Transverse colon (tissue), 4 donors: ENCODE results near the gene REEP6. TPM values are rescaled to one million over a fixed set of nuclear protein-coding genes. Genes with fewer than 3 reads are reported as not detected.

Source experiments
- DNase-seq: peaks from one replicate; pipeline ENCODE4 v3.0.0-alpha.2; 2019
- H3K27ac ChIP-seq, 4 donors: fragments of 200-600 bp; sonication (generic); 2 replicates each; pipeline ENCODE4 v1.5.1; 2016 to 2018; ENCODE audit warnings: inconsistent platforms in 4 of 4
- H3K27me3 ChIP-seq: fragments of 200-600 bp; sonication (generic); 2 replicates; pipeline ENCODE4 v1.5.1; 2017; ENCODE audit warnings: inconsistent platforms
- H3K36me3 ChIP-seq, 4 donors: fragments of 200-600 bp; sonication (generic); 2 replicates each; pipeline ENCODE4 v1.5.1; 2017 to 2019; ENCODE audit warnings: inconsistent platforms in 4 of 4
- H3K4me1 ChIP-seq, 4 donors: fragments of 200-600 bp; sonication (generic); 2 replicates each; pipeline ENCODE4 v1.5.1; 2017 to 2020; ENCODE audit warnings: inconsistent platforms in 4 of 4
- H3K4me3 ChIP-seq, 4 donors: fragments of 200-600 bp; sonication (generic); 1 replicate in 1 of 4; 2 replicates in 3 of 4; pipeline versions ENCODE4 v1.5.1 to v1.6.1; 2017 to 2019; ENCODE audit warnings: inconsistent platforms in 4 of 4
- H3K9me3 ChIP-seq, 2 donors: fragments of 200-600 bp; sonication (generic); 2 replicates each; pipeline ENCODE4 v1.5.1; 2017 to 2019; ENCODE audit warnings: inconsistent platforms in 2 of 2
- EP300 ChIP-seq: sonication (generic); formaldehyde crosslinking; IDR thresholded peaks from one replicate; pipeline ENCODE4 v1.6.1; 2017; ENCODE audit warnings: antibody characterized with exemption, low read depth
- POLR2A ChIP-seq: fragments of 450-650 bp; IDR thresholded peaks from one replicate; pipeline ENCODE4 v1.6.1; 2016; ENCODE audit warnings: antibody characterized with exemption, mild to moderate bottlenecking, moderate library complexity
- POLR2AphosphoS5 ChIP-seq, 3 donors: sonication (generic); formaldehyde crosslinking; IDR thresholded peaks; one replicate each; pipeline ENCODE4 v1.6.1; 2016; ENCODE audit warnings: antibody characterized with exemption in 3 of 3
- whole genome bisulfite sequencing, 2 donors: methylation state at CpG; one replicate each; pipeline ENCODE4 v1.1.5; 2018; ENCODE audit warnings: low coverage in 1 of 2; 5-methylcytosine and 5-hydroxymethylcytosine counted together
- in situ Hi-C, 4 donors: fragments of 200-750 bp; cut with MboI; loops; one replicate each; pipeline versions ENCODE4 v1.15.0 to v1.15.1; 2017; ENCODE audit warnings: low sequenced_read_pairs in 3 of 4, low pct_ligation_motif_present in 1 of 4, low pct_unique_long_range_greater_than_20kb in 1 of 4
- intact Hi-C: fragments of 100-400 bp; cut with DNase I; formaldehyde crosslinking; loops from one replicate; pipeline ENCODE4 v1.15.1; 2023; ENCODE audit warnings: low total_unique reads
- total RNA-seq, 4 donors: library from RNA; depleted of rRNA; stranded (reverse); fragments of >200 nt; gene quantifications; one replicate each; pipeline ENCODE4 v1.1.0, GENCODE V29; 2016
- TF ChIP-seq, protein P1 (sequence below), 5 experiments: fragments of 200-600 bp in 3 of 5; fragments of 450-650 bp in 2 of 5; sonication (generic) in 3 of 5; IDR thresholded peaks; 1 replicate in 2 of 5; 2 replicates in 3 of 5; pipeline ENCODE4 v1.5.1; 2016 to 2017; ENCODE audit warnings: antibody characterized with exemption in 5 of 5, inconsistent platforms in 3 of 5, mild to moderate bottlenecking in 2 of 5, moderate library complexity in 1 of 5

REEP6 gene
- total RNA-seq, 4 donors from 2014 or later, result 2.2 to 3.3 TPM; not detected in 2

DNA sequence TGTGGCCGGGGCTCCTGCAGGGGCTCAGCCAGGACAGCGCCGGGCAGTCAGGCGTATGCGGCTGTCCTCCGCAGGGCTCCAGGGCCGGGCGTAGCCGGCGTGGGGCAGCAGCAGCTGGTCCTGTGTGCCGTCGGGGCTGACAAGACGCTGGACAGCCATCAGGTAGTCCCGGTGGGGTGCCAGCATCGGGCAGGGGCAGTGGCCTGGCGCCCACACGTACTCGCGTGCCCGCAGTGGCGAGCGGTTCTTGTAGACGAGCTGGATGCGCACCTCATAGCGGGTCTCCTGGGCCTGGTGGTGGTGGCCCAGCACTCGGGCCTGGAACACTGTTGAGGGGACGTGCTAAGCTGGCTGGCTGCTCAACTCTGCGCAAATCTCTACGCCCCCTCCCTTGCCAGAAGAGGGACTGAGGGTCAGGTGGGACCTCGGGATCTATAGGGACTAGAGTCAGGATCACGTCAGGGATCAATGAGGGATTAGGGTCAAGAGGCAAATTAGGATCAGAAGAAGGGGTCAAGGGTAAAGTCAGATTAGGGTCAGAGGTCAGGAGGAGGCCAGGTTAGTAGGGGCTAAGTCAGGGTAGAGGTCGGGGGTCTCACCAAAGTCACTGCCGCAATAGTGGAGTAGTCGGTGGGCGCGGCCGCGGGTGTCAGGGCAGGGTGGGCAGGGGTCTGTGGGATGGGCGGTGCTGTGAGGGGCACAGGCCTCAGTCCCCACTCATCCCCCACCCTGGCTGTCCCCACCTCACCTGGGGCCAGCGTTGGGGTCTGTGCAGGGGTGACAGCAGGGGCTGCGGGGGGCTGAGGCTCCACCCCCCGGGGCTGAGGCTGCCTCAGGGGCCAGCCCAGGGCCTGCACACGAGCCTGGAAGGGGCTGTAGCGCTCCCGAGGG, 15.3 kb downstream of the REEP6 start:
- no peak overlapping the region for H3K27ac ChIP-seq
- in situ Hi-C loops (no loop called here), intact Hi-C loops (no loop called here)
- DNase-seq, result no peak
- peaks cover 0 to 17% (median 9%) of the 10 kb centered on the region in 4 donors for H3K4me1 ChIP-seq
- no peaks in the 10 kb centered on the region for H3K36me3 ChIP-seq
- TF ChIP-seq POLR2AphosphoS5 (IDR thresholded peaks at IDR 0.05) (no peak), EP300 (no peak), POLR2A (no peak)
- TF ChIP-seq, protein P1, sequence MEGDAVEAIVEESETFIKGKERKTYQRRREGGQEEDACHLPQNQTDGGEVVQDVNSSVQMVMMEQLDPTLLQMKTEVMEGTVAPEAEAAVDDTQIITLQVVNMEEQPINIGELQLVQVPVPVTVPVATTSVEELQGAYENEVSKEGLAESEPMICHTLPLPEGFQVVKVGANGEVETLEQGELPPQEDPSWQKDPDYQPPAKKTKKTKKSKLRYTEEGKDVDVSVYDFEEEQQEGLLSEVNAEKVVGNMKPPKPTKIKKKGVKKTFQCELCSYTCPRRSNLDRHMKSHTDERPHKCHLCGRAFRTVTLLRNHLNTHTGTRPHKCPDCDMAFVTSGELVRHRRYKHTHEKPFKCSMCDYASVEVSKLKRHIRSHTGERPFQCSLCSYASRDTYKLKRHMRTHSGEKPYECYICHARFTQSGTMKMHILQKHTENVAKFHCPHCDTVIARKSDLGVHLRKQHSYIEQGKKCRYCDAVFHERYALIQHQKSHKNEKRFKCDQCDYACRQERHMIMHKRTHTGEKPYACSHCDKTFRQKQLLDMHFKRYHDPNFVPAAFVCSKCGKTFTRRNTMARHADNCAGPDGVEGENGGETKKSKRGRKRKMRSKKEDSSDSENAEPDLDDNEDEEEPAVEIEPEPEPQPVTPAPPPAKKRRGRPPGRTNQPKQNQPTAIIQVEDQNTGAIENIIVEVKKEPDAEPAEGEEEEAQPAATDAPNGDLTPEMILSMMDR (IDR thresholded peaks at IDR 0.05), result no peak
- no peaks in the 10 kb centered on the region for H3K9me3 ChIP-seq
- peaks cover 55% of the 10 kb centered on the region for H3K27me3 ChIP-seq
- no peak overlapping the region for H3K4me3 ChIP-seq
- 80 to 86% methylated on average over 1 to 45 of the region's 45 CpGs for WGBS, 2 donors

GRCh38 chr19:1507192-1507660, 16.2 kb downstream of the REEP6 start:
- TF ChIP-seq POLR2AphosphoS5 (IDR thresholded peaks at IDR 0.05), result no peak
- TF ChIP-seq, protein P1 (IDR thresholded peaks at IDR 0.05), result no peak
- TF ChIP-seq POLR2A, result no peak
- no peak for TF ChIP-seq EP300
- Histone ChIP-seq H3K4me1 (peaks cover 0 to 20% (median 11%) of the 10 kb centered on the region in 4 donors), H3K36me3 (no peaks in the 10 kb centered on the region), H3K27me3 (peaks cover 55% of the 10 kb centered on the region), H3K4me3 (no peak overlapping the region), H3K27ac (peak overlapping the region; percentile 63 to 87 (median 80)), H3K9me3 (no peaks in the 10 kb centered on the region)
- WGBS, 2 donors, result 68% methylated on average over 19 of the region's 23 CpGs; no CpG with 5 or more reads in 1 of the 2 donors
- no peak for DNase-seq
- intact Hi-C loops, result no loop called here
- in situ Hi-C loops, result no loop called here

GRCh38 chr19:1507763-1508506, 17.0 kb downstream of the REEP6 start:
- Histone ChIP-seq H3K27ac (peak overlapping the region; percentile 63 to 87 (median 80)), H3K4me1 (peaks cover 0 to 25% (median 14%) of the 10 kb centered on the region in 4 donors), H3K9me3 (no peaks in the 10 kb centered on the region), H3K4me3 (peak overlapping the region in 3 of 4 donors; percentile 23 to 39 (median 38)), H3K36me3 (no peaks in the 10 kb centered on the region), H3K27me3 (peaks cover 54% of the 10 kb centered on the region)
- DNase-seq, result peak; percentile 93
- 0 to 9% methylated on average over 2 to 40 of the region's 46 CpGs for WGBS, 2 donors
- intact Hi-C loops, result no loop called here
- TF ChIP-seq, protein P1 (IDR thresholded peaks at IDR 0.05), result no peak
- peak in 1 of 3 donors; percentile 16 for TF ChIP-seq POLR2AphosphoS5 (IDR thresholded peaks at IDR 0.05)
- in situ Hi-C loops, result no loop called here

- Histone ChIP-seq H3K4me1 (peaks cover 4 to 23% (median 13%) of the 10 kb centered on the region in 4 donors), H3K36me3 (no peaks in the 10 kb centered on the region), H3K9me3 (no peaks in the 10 kb centered on the region), H3K27ac (peak overlapping the region; percentile 63 to 87 (median 80)), H3K27me3 (peaks cover 51% of the 10 kb centered on the region), H3K4me3 (peak overlapping the region in 2 of 4 donors; percentile 23 to 38)
- intact Hi-C loops (no loop called here), in situ Hi-C loops (no loop called here)
- 43 to 100% methylated on average over 1 to 12 of the region's 12 CpGs for WGBS, 2 donors
- TF ChIP-seq EP300 (no peak), POLR2AphosphoS5 (IDR thresholded peaks at IDR 0.05) (no peak), POLR2A (no peak)
- TF ChIP-seq, protein P1 (IDR thresholded peaks at IDR 0.05), result no peak
- no peak for DNase-seq
Observed at GRCh38 chr19:1508507-1508856, 17.5 kb downstream of the REEP6 start.
